GM12878 (cell line): ENCODE data around the gene ELOVL5. TPM values are rescaled to one million over a fixed set of nuclear protein-coding genes. Genes with fewer than 3 reads are reported as not detected.

Source experiments
- ATAC-seq: fragments of 200-7000 bp; cut with Tn5 transposase; 3 replicates; pipeline ENCODE4 v1.9.1; 2020; ENCODE audit warnings: mild to moderate bottlenecking, moderate library complexity
- BruUV-seq: library from RNA; stranded (reverse); fragments of 400-500 nt; replicated peaks from 2 replicates; lab custom pipeline; 2021; lab: Mats Ljungman, UMichigan
- CTCF ChIA-PET: fragments of 300-600 bp; sonication (Branson Sonifier 250); formaldehyde crosslinking; extraction: SDS; loops from one replicate; lab custom pipeline; 2021; ENCODE audit warnings: inconsistent platforms; lab: Yijun Ruan, JAX
- POLR2A ChIA-PET: fragments of 350-600 bp; formaldehyde crosslinking; extraction: SDS; loops from one replicate; lab custom pipeline; 2021; ENCODE audit warnings: inconsistent platforms; lab: Charles Lee
- RAD21 ChIA-PET: fragments of 300-600 bp; sonication (Branson Sonifier 250); formaldehyde crosslinking; loops from one replicate; lab custom pipeline; 2023; ENCODE audit warnings: antibody characterized with exemption; ENCODE audit not compliant: unreplicated experiment; lab: Charles Lee
- SMC1A ChIA-PET: fragments of 300-600 bp; sonication (Branson Sonifier 250); formaldehyde crosslinking; loops from one replicate; lab custom pipeline; 2023; ENCODE audit not compliant: unreplicated experiment, uncharacterized antibody; lab: Charles Lee
- DNase-seq: peaks from one replicate; pipeline ENCODE4 v3.0.0-alpha.2; 2011; ENCODE audit warnings: low read depth, low spot score
- FAIRE-seq: peaks from 3 replicates; lab custom pipeline; 2011; peaks lifted over from hg19 to GRCh38; lab: Jason Lieb, UNC
- H2AFZ ChIP-seq: 2 replicates; pipeline ENCODE4 v1.6.0; 2011; ENCODE audit warnings: low read depth, low read length, control low read depth; ENCODE audit not compliant: control insufficient read depth
- H3K27ac ChIP-seq: 2 replicates; pipeline ENCODE4 v1.5.1; 2011; ENCODE audit warnings: control low read depth; ENCODE audit not compliant: control insufficient read depth, insufficient read depth
- H3K27me3 ChIP-seq, 2 experiments: replicated peaks in 1 of 2; 2 replicates each; pipeline versions ENCODE4 v1.6.0 to v1.6.1; 2011; ENCODE audit warnings: low read length in 1 of 2; ENCODE audit not compliant: control insufficient read depth in 2 of 2, insufficient read depth in 2 of 2
- H3K36me3 ChIP-seq, 2 experiments: 2 replicates each; pipeline ENCODE4 v1.5.1; 2011; ENCODE audit warnings: low read length in 1 of 2; ENCODE audit not compliant: control insufficient read depth in 2 of 2, insufficient read depth in 2 of 2
- H3K4me1 ChIP-seq: 2 replicates; pipeline ENCODE4 v1.6.1; 2011; ENCODE audit warnings: mild to moderate bottlenecking, low read length, moderate library complexity, mixed read lengths; ENCODE audit not compliant: control insufficient read depth, insufficient read depth
- H3K4me2 ChIP-seq: 2 replicates; pipeline ENCODE4 v1.6.0; 2011; ENCODE audit warnings: control low read depth; ENCODE audit not compliant: control insufficient read depth, insufficient read depth
- H3K4me3 ChIP-seq: fragments of 200-600 bp; sonication (generic); 2 replicates; pipeline ENCODE4 v1.5.1; 2016
- H3K79me2 ChIP-seq: 2 replicates; pipeline ENCODE4 v1.6.0; 2011; ENCODE audit warnings: low read length; ENCODE audit not compliant: control insufficient read depth, insufficient read depth
- H3K9ac ChIP-seq: 2 replicates; pipeline ENCODE4 v1.8.0; 2011; ENCODE audit warnings: low read length, control low read depth, mixed read lengths; ENCODE audit not compliant: control insufficient read depth, insufficient read depth
- H3K9me3 ChIP-seq: replicated peaks from 3 replicates; pipeline ENCODE4 v1.5.1; 2011; ENCODE audit warnings: mild to moderate bottlenecking, low read length; ENCODE audit not compliant: control insufficient read depth, insufficient read depth
- H4K20me1 ChIP-seq: 2 replicates; pipeline ENCODE4 v1.6.0; 2011; ENCODE audit not compliant: control insufficient read depth, insufficient read depth
- JUND ChIP-seq: IDR thresholded peaks from 2 replicates; pipeline ENCODE4 v1.6.1; 2012; ENCODE audit warnings: low read depth, mild to moderate bottlenecking, low read length, improper control_type of control experiment, moderate library complexity
- SMARCA5 ChIP-seq: fragments of 450-650 bp; IDR thresholded peaks from 2 replicates; pipeline ENCODE4 v1.6.1; 2017; ENCODE audit warnings: mild to moderate bottlenecking
- WGBS: methylation state at CpG from one replicate; pipeline ENCODE4 v1.1.6; 2016; ENCODE audit warnings: low lambda C conversion rate; ENCODE audit not compliant: insufficient replicate concordance, insufficient coverage; ENCODE audit errors: missing lambda C conversion rate; 5-methylcytosine and 5-hydroxymethylcytosine counted together
- in situ Hi-C: fragments of 300-500 bp; cut with MboI; formaldehyde crosslinking; loops from 9 replicates; pipeline ENCODE4 v1.14.3; 2018; ENCODE audit warnings: mixed read lengths
- intact Hi-C: fragments of 100-400 bp; cut with micrococcal nuclease; formaldehyde crosslinking; loops from one replicate; pipeline ENCODE4 v1.14.2; 2022; ENCODE audit not compliant: unreplicated experiment
- polyA plus RNA-seq, 11 experiments: library from polyadenylated mRNA; depleted of rRNA in 4 of 11; unstranded in 6 of 11; stranded (reverse) in 5 of 11; fragments of >200 nt; fragmentation: Nextera tagmentation in 4 of 11; fragmentation: Illumina TruSeq in 1 of 11; extraction: Ambion mirVana in 4 of 11; extraction: Trizol in 1 of 11; gene quantifications; 1 replicate in 1 of 11; 2 replicates in 10 of 11; pipeline versions ENCODE4 v1.2.1 to v1.2.3, GENCODE V29; 2011 to 2016; ENCODE audit warnings: inconsistent platforms in 2 of 11, missing spikeins in 2 of 11, low read depth in 1 of 11
- total RNA-seq, 4 experiments: library from RNA; depleted of rRNA in 3 of 4; stranded (reverse); fragments of >200 nt in 3 of 4; fragmentation: Illumina TruSeq in 1 of 4; extraction: Trizol in 1 of 4; gene quantifications; 2 replicates each; pipeline versions ENCODE4 v1.2.1 to v1.2.3, GENCODE V29; 2013 to 2021
- TF ChIP-seq, protein P1 (sequence below): fragments of 450-650 bp; IDR thresholded peaks from 2 replicates; pipeline ENCODE4 v1.6.1; 2016; ENCODE audit warnings: mild to moderate bottlenecking

ELOVL5 gene
- total and polyA plus RNA-seq, 10 of the 15 experiments (the other 5 are each of a cell fraction or from before 2014, with no cell fraction given), result 156 to 241 (median 196) TPM

DNA sequence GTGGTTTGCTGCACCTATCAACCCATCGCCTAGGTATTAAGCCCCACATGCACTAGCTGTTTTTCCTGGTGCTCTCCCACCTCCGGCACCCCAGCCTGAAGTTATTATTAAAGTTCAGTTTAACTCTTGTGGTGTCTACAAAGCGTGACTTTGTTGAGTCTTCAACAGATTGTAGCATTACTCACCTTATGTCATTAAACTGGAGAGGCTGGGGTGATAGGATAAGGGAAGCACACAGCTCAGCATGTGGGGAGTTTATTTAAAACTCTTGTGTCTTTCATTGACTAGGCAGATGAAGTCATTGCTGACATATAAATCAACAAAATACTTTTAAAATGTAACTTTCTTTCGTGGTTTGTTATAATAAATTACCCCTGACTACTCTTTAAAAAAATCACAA lies 115.4 kb downstream of the ELOVL5 start:
- no peaks in the 10 kb centered on the region for H3K27me3 ChIP-seq
- 94% methylated on average over 4 of the region's 4 CpGs for WGBS
- H3K4me2 ChIP-seq, result no peak overlapping the region
- ChIA-PET CTCF (interaction anchor here (0.9 kb wide), 1 partner anchor 61 kb away, joined by 3 read pairs; no protein-coding TSS in a partner anchor), RAD21 (interaction anchor here (1.1 to 3.5 kb wide), 3 partner anchors 12 to 69 kb away, joined by 3 to 23 read pairs (median 5); no protein-coding TSS in a partner anchor), POLR2A (interaction anchor here (1.2 to 1.5 kb wide), 2 partner anchors 30 to 31 kb away, joined by 3 to 4 read pairs; no protein-coding TSS in a partner anchor), SMC1A (interaction anchor here (1.5 to 4.3 kb wide), 6 partner anchors 12 to 162 kb away, joined by 3 to 35 read pairs (median 20); no protein-coding TSS in a partner anchor)
- H3K79me2 ChIP-seq, result no peaks in the 10 kb centered on the region
- no peaks in the 10 kb centered on the region for H4K20me1 ChIP-seq
- DNase-seq (no peak), ATAC-seq (no peak), FAIRE-seq (no peak)
- peaks cover 26% of the 10 kb centered on the region for H3K4me1 ChIP-seq
- in situ Hi-C loops (no loop called here), intact Hi-C loops (no loop called here)
- no TSS peak for BruUV-seq
- no peaks in the 10 kb centered on the region for H3K9me3 ChIP-seq
- no peak overlapping the region for H2AFZ ChIP-seq
- H3K27ac ChIP-seq, result no peak overlapping the region
- H3K9ac ChIP-seq, result no peak overlapping the region
- no peaks in the 10 kb centered on the region for H3K36me3 ChIP-seq
- no peak overlapping the region for H3K4me3 ChIP-seq
- no peak for TF ChIP-seq JUND

DNA sequence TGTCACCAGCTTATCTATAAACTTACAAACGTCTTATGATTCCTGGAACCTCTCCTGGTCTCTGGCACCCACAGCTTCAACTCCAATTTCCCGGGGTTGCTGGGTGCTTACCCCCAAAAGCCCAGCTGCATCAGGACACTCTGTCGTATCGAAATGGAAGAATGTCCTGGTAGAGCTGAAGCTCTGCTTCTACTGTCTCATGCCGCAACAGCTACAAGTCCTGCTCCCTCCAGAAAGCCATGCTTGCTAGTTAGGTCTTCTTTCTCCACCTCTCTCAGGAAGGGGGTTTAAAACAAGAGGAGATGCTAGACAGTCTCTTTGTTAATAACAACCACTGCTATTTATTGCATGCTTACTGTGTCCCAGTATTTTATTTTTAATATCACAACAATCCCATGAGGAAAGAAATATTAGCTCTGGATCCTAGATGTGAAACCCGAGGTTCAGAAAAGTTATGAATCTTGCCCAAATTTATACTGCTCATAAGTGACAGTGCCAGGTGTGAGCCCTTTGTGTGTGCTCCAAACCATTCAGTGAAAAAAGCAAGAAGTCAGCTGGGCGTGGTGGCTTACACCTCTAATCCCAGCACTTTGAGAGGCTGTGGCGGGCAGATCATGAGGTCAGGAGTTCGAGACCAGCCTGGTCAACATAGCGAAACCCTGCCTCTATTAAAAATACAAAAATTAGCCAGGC lies 117.8 kb downstream of the ELOVL5 start:
- Histone ChIP-seq H3K79me2 (no peaks in the 10 kb centered on the region), H3K27me3 (no peaks in the 10 kb centered on the region), H3K27ac (no peak overlapping the region), H2AFZ (no peak overlapping the region), H3K4me3 (no peak overlapping the region), H3K9ac (no peak overlapping the region), H3K9me3 (no peaks in the 10 kb centered on the region), H3K4me1 (peaks cover 18% of the 10 kb centered on the region), H4K20me1 (no peaks in the 10 kb centered on the region), H3K36me3 (no peaks in the 10 kb centered on the region), H3K4me2 (no peak overlapping the region)
- in situ Hi-C loops (no loop called here), intact Hi-C loops (loop anchor here (1.0 kb wide), 1 partner anchor 30 kb away; no protein-coding TSS in a partner anchor)
- DNase-seq (no peak), FAIRE-seq (no peak), ATAC-seq (peak; percentile 6)
- SMC1A ChIA-PET, result interaction anchor here (0.5 to 4.3 kb wide), 19 partner anchors 9 to 253 kb away, joined by 3 to 35 read pairs (median 6); no protein-coding TSS in a partner anchor
- CTCF ChIA-PET, result interaction anchor here (1.0 to 2.8 kb wide), 11 partner anchors 9 to 114 kb away, joined by 3 to 13 read pairs (median 4); no protein-coding TSS in a partner anchor
- POLR2A ChIA-PET, result interaction anchor here (1.1 to 2.2 kb wide), 3 partner anchors 50 to 202 kb away, joined by 4 to 7 read pairs (median 5); no protein-coding TSS in a partner anchor
- WGBS, result 54% methylated on average over 10 of the region's 10 CpGs
- TF ChIP-seq, protein P1, sequence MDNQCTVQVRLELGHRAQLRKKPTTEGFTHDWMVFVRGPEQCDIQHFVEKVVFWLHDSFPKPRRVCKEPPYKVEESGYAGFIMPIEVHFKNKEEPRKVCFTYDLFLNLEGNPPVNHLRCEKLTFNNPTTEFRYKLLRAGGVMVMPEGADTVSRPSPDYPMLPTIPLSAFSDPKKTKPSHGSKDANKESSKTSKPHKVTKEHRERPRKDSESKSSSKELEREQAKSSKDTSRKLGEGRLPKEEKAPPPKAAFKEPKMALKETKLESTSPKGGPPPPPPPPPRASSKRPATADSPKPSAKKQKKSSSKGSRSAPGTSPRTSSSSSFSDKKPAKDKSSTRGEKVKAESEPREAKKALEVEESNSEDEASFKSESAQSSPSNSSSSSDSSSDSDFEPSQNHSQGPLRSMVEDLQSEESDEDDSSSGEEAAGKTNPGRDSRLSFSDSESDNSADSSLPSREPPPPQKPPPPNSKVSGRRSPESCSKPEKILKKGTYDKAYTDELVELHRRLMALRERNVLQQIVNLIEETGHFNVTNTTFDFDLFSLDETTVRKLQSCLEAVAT, result no peak
- TF ChIP-seq SMARCA5, result 0 out of 2 replicates have a peak, but pooled peaks have one; percentile 22
- RAD21 ChIA-PET, result interaction anchor here (0.7 to 3.5 kb wide), 11 partner anchors 14 to 276 kb away, joined by 3 to 23 read pairs (median 4); no protein-coding TSS in a partner anchor
- BruUV-seq, result no TSS peak
